BLaER1 treated with 17β-estradiol and CSF1 and Interleukin-3, amounts not matched to agents 10 nM and 100 nM (cell line): ENCODE data around the gene COPS3.

Experiments used
- H3K27ac ChIP-seq, 11 experiments: shearing (Covaris generic); formaldehyde crosslinking; 2 replicates each; pipeline ENCODE4 v1.8.1; 2022
- H3K27me3 ChIP-seq, 11 experiments: shearing (Covaris generic); formaldehyde crosslinking; 2 replicates each; pipeline ENCODE4 v1.8.1; 2022
- H3K36me3 ChIP-seq, 11 experiments: shearing (Covaris generic); formaldehyde crosslinking; 2 replicates each; pipeline ENCODE4 v1.8.1; 2022
- H3K4me1 ChIP-seq, 10 experiments: shearing (Covaris generic); formaldehyde crosslinking; 2 replicates each; pipeline ENCODE4 v1.8.1; 2022
- H3K4me2 ChIP-seq, 11 experiments: shearing (Covaris generic); formaldehyde crosslinking; 2 replicates each; pipeline ENCODE4 v1.8.1; 2022
- H3K4me3 ChIP-seq, 10 experiments: shearing (Covaris generic); formaldehyde crosslinking; 2 replicates each; pipeline ENCODE4 v1.8.1; 2022
- H3K9ac ChIP-seq, 11 experiments: shearing (Covaris generic); formaldehyde crosslinking; 2 replicates each; pipeline ENCODE4 v1.8.1; 2022
- H3K9me3 ChIP-seq, 11 experiments: shearing (Covaris generic); formaldehyde crosslinking; replicated peaks in 1 of 11; 2 replicates each; pipeline ENCODE4 v1.8.1; 2022
- H4K20me1 ChIP-seq, 11 experiments: shearing (Covaris generic); formaldehyde crosslinking; 2 replicates each; pipeline ENCODE4 v1.8.1; 2022
- Cebpa-rat ChIP-seq, 11 experiments: shearing (Covaris generic); IDR thresholded peaks; 2 replicates each; pipeline ENCODE4 v1.8.1; 2022

The COPS3 gene

DNA sequence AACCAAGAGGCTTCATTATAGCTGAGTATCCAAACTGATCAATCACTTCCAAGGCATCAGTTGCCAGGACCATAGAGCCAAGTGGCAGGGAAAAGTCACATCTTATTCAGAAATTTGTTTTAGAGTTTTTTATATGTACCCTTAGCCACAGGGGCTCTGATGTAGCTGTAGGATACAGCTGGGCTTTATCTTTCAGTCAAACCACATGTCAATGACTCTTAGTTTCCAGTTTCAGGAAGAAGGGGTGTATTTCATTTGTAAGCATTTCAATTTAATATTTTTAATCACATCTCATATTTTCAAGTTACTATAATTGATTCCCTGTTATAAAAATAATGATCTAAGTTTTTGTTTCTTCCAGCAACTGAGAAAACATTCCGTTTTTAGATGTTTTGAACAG is 41.2 kb downstream of the COPS3 start:
- H3K27ac ChIP-seq: no peak overlapping the region
- 0 out of 22 replicates have a peak overlapping the region, but pooled peaks of 1 of the 11 experiments have one; percentile 2 for H3K9ac ChIP-seq
- no peaks in the 10 kb centered on the region for H3K9me3 ChIP-seq
- H3K4me3 ChIP-seq: no peak overlapping the region
- peaks cover 11 to 19% (median 16%) of the 10 kb centered on the region in 11 experiments; a peak in 17 of 22 replicates for H4K20me1 ChIP-seq
- H3K27me3 ChIP-seq: no peaks in the 10 kb centered on the region
- no peak for TF ChIP-seq Cebpa-rat (IDR thresholded peaks at IDR 0.05)
- H3K4me2 ChIP-seq: 0 out of 22 replicates have a peak overlapping the region, but pooled peaks of 1 of the 11 experiments have one; percentile 4
- H3K4me1 ChIP-seq: peaks cover 17 to 35% (median 24%) of the 10 kb centered on the region in 10 experiments
- peaks cover 0 to 8% (median 0%) of the 10 kb centered on the region in 11 experiments; a peak in 5 of 22 replicates for H3K36me3 ChIP-seq

DNA sequence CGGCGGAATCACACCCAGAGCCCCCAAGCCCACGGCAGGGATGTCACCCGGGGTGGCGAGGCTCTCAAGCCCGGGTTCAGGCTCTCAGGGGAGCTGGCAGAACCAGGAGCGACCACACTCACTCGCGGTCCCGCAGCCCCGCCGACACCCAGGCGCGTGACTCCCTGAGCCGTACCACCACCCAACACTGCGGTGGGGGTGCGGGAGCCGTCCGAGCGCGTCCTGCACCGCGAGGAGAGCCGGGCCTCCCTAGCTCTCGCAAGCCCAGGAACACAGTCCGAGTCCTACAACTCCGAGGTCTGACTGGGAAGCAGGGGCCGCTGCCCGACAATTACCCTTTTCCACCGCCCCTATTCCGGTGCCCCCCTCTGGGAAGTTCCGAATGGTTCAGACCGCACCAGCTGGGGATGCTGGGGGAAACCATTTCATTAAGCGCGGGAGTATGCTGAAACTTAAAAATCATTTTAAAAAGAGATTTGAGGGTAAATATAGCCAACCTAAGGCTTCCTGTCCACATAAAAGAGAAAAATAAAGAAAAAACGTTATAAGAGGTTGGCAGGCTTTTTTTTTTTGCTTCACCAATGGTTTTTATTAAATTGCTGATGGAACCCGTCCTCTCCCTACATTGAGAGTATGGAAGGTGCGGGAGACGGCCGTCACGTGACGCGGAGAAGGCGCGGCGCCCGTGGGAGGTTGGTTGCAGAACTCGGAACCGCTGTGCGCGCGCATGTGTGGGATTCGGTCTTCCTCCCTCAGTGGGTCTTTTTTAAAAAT is 43.8 kb downstream of the COPS3 start, which contains the start of gene FLCN:
TSS of gene FLCN (minus strand) at position 143 of the 774 bp plus-strand sequence. CDS start 9,031 bp downstream, outside the sequence.
- peak within 1 kb of the TSS; percentile 91 to 99 (median 96) for H3K4me2 ChIP-seq
- peaks cover 21 to 36% (median 26%) of the 10 kb centered on the region in 10 experiments for H3K4me1 ChIP-seq
- H3K4me3 ChIP-seq: peak within 1 kb of the TSS; percentile 84 to 98 (median 94)
- no peaks in the 10 kb centered on the region for H3K27me3 ChIP-seq
- no peaks in the 10 kb centered on the region for H3K9me3 ChIP-seq
- no peak for TF ChIP-seq Cebpa-rat (IDR thresholded peaks at IDR 0.05)
- peaks cover 11 to 43% (median 29%) of the 10 kb centered on the region in 11 experiments; a peak in 18 of 22 replicates for H4K20me1 ChIP-seq
- H3K9ac ChIP-seq: peak within 1 kb of the TSS; percentile 95 to 100 (median 98)
- peaks cover 3 to 12% (median 8%) of the 10 kb centered on the region in 11 experiments; a peak in 19 of 22 replicates for H3K36me3 ChIP-seq
- peak within 1 kb of the TSS; percentile 98 to 100 (median 99) for H3K27ac ChIP-seq

DNA sequence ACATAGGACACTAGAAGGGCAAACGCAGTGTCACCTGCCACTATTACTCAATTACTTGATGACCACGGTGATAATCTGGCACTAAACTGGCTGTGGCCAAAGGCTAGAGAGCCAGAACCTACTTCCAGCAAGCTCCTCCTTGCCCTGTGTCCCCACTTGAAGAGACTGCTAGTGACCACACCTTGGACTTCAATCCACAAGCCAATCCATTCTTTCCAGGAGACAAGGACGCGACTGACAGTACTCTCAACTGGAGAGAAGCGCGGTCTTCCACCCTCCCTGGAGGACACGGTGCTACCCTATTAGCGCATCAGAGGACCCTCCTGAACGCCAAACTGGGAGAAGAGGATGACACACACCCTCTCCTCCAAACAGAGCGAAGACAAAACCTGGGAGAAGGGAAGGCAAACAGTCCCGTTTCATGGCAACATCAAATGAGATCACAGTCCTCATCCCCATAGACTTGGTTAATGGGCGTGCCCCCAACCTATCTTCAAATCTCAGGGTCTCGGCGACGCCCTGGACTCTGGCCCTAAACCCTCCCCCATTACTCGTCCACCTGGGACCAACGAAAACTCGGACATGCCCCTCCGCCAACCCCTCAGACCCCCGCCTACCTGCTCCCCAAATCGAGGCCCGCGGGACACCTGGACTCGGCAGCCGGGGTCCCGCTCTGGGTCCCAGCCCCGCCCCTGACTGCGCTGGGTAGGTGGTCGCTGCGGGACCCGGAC is 44.6 kb downstream of the COPS3 start:
- Histone ChIP-seq H3K9me3 (no peaks in the 10 kb centered on the region), H3K4me2 (peak overlapping the region; percentile 91 to 99 (median 96)), H3K4me1 (peaks cover 21 to 36% (median 26%) of the 10 kb centered on the region in 10 experiments), H4K20me1 (peaks cover 11 to 51% (median 37%) of the 10 kb centered on the region in 11 experiments; a peak in 18 of 22 replicates), H3K27ac (peak overlapping the region; percentile 98 to 100 (median 99)), H3K27me3 (no peaks in the 10 kb centered on the region), H3K4me3 (peak overlapping the region; percentile 84 to 98 (median 94)), H3K9ac (peak overlapping the region; percentile 95 to 100 (median 98)), H3K36me3 (peaks cover 10 to 20% (median 15%) of the 10 kb centered on the region in 11 experiments)
- TF ChIP-seq Cebpa-rat (IDR thresholded peaks at IDR 0.05): no peak

DNA sequence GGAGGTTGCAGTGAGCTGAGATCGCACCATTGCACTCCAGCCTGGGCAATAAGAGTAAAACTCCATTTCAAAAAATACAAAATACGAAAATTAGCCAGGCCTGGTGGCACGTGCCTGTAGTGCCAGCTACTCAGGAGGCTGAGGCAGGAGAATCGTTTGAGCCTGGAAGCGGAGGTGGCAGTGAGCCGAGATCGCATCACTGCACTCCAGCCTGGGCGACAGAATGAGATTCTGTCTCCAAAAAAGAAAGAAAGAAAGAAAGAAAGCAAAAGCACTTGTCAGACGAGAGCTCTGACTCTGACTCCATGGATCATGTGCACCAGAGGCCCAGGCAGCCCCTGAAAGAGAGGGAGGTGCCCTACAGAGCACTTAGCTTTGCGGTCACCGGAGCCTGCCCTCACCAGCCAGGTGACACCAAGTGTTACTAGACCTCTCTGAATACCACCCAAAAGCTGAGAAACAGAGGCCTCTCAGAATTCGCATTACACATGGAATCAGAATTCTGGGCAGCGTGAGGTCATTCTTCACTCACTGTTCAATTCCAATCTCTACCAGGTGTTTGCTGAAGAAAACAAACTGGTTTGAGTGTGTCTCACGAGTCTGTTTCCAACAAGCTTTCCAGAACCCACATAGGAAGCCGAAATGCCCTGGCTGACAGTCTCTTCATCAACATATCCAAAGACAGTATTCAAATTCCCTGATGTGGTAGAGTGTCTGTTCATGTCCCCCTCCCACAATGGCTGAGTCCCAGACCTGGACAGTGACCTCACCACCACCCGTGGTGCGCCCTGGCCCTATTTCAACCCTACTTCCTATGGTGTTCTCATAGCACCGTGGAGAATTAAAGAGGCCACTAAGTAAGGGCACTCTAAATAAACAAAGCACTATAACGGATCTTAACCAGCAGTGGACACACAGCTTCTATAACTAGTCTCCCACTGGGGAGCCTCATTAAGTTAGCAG is 45.6 kb downstream of the COPS3 start:
- no peak for TF ChIP-seq Cebpa-rat (IDR thresholded peaks at IDR 0.05)
- Histone ChIP-seq H3K9ac (peak overlapping the region; percentile 95 to 100 (median 98)), H3K4me1 (peaks cover 21 to 36% (median 26%) of the 10 kb centered on the region in 10 experiments), H3K4me2 (peak overlapping the region; percentile 91 to 99 (median 96)), H3K9me3 (no peaks in the 10 kb centered on the region), H3K27me3 (no peaks in the 10 kb centered on the region), H4K20me1 (peaks cover 11 to 60% (median 37%) of the 10 kb centered on the region in 11 experiments; a peak in 18 of 22 replicates), H3K27ac (peak overlapping the region in 3 of 11 experiments; percentile 99 to 100 (median 100); a peak in 5 of 22 replicates), H3K4me3 (peak overlapping the region; percentile 84 to 98 (median 94)), H3K36me3 (peaks cover 20 to 30% (median 25%) of the 10 kb centered on the region in 11 experiments)

DNA sequence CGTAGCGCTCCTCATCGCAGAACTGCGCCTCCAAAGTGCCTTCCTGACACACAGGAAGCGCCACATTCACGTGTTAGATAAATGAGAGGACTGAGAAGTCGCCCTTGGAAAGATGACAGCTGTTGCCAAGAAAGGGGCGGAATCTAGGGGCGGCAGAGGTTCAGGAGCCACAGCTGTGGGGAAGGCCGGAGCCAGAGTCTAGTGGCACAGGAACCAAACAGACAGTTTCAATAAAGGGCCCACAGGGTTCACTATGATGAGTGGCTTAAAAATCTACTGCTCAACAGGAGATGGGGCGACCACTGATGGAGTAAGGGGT is 48.8 kb downstream of the COPS3 start:
- no peak for TF ChIP-seq Cebpa-rat (IDR thresholded peaks at IDR 0.05)
- Histone ChIP-seq H3K27ac (no peak overlapping the region), H3K27me3 (no peaks in the 10 kb centered on the region), H3K4me2 (no peak overlapping the region), H3K9ac (peak overlapping the region in 2 of 11 experiments; percentile 18 to 31; a peak in 2 of 22 replicates), H3K36me3 (peaks cover 52 to 62% (median 57%) of the 10 kb centered on the region in 11 experiments), H3K4me3 (no peak overlapping the region), H3K4me1 (peaks cover 15 to 32% (median 24%) of the 10 kb centered on the region in 10 experiments), H3K9me3 (no peaks in the 10 kb centered on the region), H4K20me1 (peaks cover 11 to 92% (median 42%) of the 10 kb centered on the region in 11 experiments; a peak in 18 of 22 replicates)

DNA sequence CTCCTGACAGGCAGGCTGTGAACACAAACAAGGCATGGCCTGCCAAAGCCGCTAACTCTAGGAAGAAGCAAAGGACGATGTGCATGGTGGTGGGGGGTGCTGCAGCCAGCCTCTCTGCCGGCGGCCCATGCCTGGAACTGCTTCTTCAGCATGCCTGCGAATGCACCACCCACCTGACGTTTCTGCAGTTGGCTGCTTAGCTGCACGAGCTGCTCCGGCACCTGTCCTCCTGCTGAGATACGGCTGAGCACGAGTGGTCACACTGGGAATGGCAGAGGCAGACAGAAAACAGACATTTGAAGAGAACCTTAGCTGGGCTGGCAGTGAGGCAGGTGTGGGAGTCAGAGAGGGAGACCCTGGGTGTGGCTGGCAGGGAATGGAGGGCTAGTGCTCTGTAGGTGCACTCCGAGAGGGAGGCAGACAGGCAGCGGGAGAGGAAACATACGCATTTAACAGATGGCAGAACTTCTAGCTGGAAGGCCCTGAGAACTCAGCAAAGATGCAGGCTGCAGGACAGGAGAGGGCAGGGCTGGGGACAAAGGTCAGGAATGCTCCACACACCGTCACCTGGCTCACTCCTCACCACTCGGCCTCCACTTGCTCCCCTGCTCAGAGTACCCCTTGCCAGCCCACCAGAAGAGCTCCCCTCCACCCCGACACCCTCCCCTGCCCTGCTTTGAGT is 49.3 kb downstream of the COPS3 start:
- Histone ChIP-seq H3K9ac (no peak overlapping the region; a peak in 1 of 22 replicates), H3K27me3 (no peaks in the 10 kb centered on the region), H4K20me1 (peaks cover 11 to 97% (median 42%) of the 10 kb centered on the region in 11 experiments; a peak in 18 of 22 replicates), H3K4me3 (no peak overlapping the region), H3K27ac (no peak overlapping the region), H3K4me2 (no peak overlapping the region), H3K36me3 (peaks cover 57 to 67% (median 62%) of the 10 kb centered on the region in 11 experiments), H3K9me3 (no peaks in the 10 kb centered on the region), H3K4me1 (peaks cover 15 to 32% (median 24%) of the 10 kb centered on the region in 10 experiments)
- no peak for TF ChIP-seq Cebpa-rat (IDR thresholded peaks at IDR 0.05)

DNA sequence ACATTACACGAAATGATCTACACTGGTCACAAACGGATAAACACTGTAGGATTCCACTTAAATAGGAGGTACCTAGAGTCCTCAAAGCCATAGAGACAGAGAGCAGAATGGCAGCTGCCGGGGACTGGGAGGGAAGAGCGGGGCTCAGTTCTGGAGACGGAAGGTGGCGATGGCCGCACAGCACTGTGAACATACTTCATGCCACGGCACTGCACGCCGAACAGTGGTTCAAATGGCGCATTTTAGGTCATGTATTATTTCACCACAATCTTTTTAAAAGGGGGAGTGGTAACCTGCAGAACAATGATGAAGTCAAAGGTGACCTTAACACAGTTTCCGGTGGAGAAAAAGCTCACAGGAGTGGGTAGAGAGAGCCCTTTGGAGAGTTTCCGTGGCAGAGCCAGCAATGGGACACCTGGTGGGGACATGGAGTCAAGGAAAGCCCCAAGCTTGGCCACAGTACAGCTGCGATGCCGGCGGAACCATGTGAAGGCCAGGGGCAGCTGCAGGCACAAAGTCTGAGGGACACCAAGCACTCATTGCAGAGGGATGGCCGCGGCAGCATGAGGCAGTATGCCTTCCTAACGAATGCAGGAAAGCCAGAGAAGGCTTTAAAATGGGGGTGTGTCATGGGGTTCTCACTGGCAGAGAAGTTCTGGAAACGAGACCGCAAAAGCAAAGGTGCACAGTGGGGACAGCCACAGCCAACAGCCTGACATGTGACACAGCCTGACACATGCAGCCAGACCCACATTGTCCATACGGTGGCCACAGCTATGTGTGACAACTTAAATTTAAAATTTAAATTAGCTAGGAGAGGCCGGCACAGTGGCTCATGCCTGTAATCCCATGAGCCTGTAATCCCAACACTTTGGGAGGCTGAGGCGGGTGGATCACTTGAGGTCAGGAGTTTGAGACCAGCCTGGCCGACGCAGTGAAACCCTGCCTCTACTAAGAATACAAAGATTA is 51.3 kb downstream of the COPS3 start:
- Histone ChIP-seq H3K9ac (no peak overlapping the region), H3K36me3 (peaks cover 78 to 88% (median 83%) of the 10 kb centered on the region in 11 experiments), H3K9me3 (no peaks in the 10 kb centered on the region), H3K27ac (no peak overlapping the region), H3K4me1 (peaks cover 0 to 27% (median 14%) of the 10 kb centered on the region in 10 experiments; a peak in 14 of 20 replicates), H3K27me3 (no peaks in the 10 kb centered on the region), H3K4me3 (no peak overlapping the region), H4K20me1 (peaks cover 0 to 100% (median 26%) of the 10 kb centered on the region in 11 experiments; a peak in 16 of 22 replicates), H3K4me2 (no peak overlapping the region)
- TF ChIP-seq Cebpa-rat (IDR thresholded peaks at IDR 0.05): no peak
